ENCODE results near the gene CERS3. TPM values are rescaled to one million over a fixed set of nuclear protein-coding genes. Genes with fewer than 3 reads are reported as not detected.
A peak's percentile ranks its signal among the peaks of the same experiment; 100 is the strongest.

CERS3 gene
- not detected in 2 replicates for total RNA-seq

- no peak for DNase-seq (ENCODE audit: extremely low read depth, low read depth, low spot score)
Observed at GRCh38 chr15:100528833-100529428, at the start of gene CERS3. Gene CERS3 (minus strand): TSS chr15:100528950. CDS start chr15:100501849, 27,101 bp downstream.

GRCh38 chr15:100573526-100573925 is 44.8 kb upstream of the CERS3 start:
- DNase-seq (ENCODE audit: extremely low read depth, low read depth, low spot score), result no peak

GRCh38 chr15:100572362-100572983 is 43.7 kb upstream of the CERS3 start:
- peak; percentile 9 for DNase-seq (ENCODE audit: extremely low read depth, low read depth, low spot score)

- no peak for DNase-seq (ENCODE audit: extremely low read depth, low read depth, low spot score)
Observed at GRCh38 chr15:100571592-100572167, 42.9 kb upstream of the CERS3 start.

- DNase-seq (ENCODE audit: extremely low read depth, low read depth, low spot score), result no peak
Observed at GRCh38 chr15:100570735-100571313, 42.1 kb upstream of the CERS3 start.

GRCh38 chr15:100570275-100570674 is 41.5 kb upstream of the CERS3 start:
- DNase-seq (ENCODE audit: extremely low read depth, low read depth, low spot score), result no peak

GRCh38 chr15:100569391-100569790 is 40.6 kb upstream of the CERS3 start:
- no peak for DNase-seq (ENCODE audit: extremely low read depth, low read depth, low spot score)

- no peak for DNase-seq (ENCODE audit: extremely low read depth, low read depth, low spot score)
Observed at GRCh38 chr15:100566850-100567628, 38.3 kb upstream of the CERS3 start.

GRCh38 chr15:100565591-100565990 is 36.8 kb upstream of the CERS3 start:
- no peak for DNase-seq (ENCODE audit: extremely low read depth, low read depth, low spot score)

- DNase-seq (ENCODE audit: extremely low read depth, low read depth, low spot score), result no peak
Observed at GRCh38 chr15:100560323-100560722, 31.6 kb upstream of the CERS3 start.

- no peak for DNase-seq (ENCODE audit: extremely low read depth, low read depth, low spot score)
Observed at GRCh38 chr15:100559330-100559729, 30.6 kb upstream of the CERS3 start.

- DNase-seq (ENCODE audit: extremely low read depth, low read depth, low spot score), result no peak
Observed at GRCh38 chr15:100558771-100559254, 30.1 kb upstream of the CERS3 start.

GRCh38 chr15:100553468-100553867 is 24.7 kb upstream of the CERS3 start:
- no peak for DNase-seq (ENCODE audit: extremely low read depth, low read depth, low spot score)

- no peak for DNase-seq (ENCODE audit: extremely low read depth, low read depth, low spot score)
Observed at GRCh38 chr15:100547961-100548360, 19.2 kb upstream of the CERS3 start.

- DNase-seq (ENCODE audit: extremely low read depth, low read depth, low spot score), result no peak
Observed at GRCh38 chr15:100544946-100545345, 16.2 kb upstream of the CERS3 start.

GRCh38 chr15:100544338-100544841 is 15.6 kb upstream of the CERS3 start:
- DNase-seq (ENCODE audit: extremely low read depth, low read depth, low spot score), result no peak

GRCh38 chr15:100542290-100542689 is 13.5 kb upstream of the CERS3 start:
- no peak for DNase-seq (ENCODE audit: extremely low read depth, low read depth, low spot score)

GRCh38 chr15:100537331-100537730 is 8.6 kb upstream of the CERS3 start:
- no peak for DNase-seq (ENCODE audit: extremely low read depth, low read depth, low spot score)

GRCh38 chr15:100536733-100537132 is 8.0 kb upstream of the CERS3 start:
- DNase-seq (ENCODE audit: extremely low read depth, low read depth, low spot score), result no peak

- DNase-seq (ENCODE audit: extremely low read depth, low read depth, low spot score), result no peak
Observed at GRCh38 chr15:100533886-100534285, 5.1 kb upstream of the CERS3 start.

GRCh38 chr15:100531823-100532327 is 3.1 kb upstream of the CERS3 start:
- no peak for DNase-seq (ENCODE audit: extremely low read depth, low read depth, low spot score)

All from glomerular endothelial cell (primary cell).